Lung (tissue), 16 donors: ENCODE results near the gene CARTPT. TPM values are rescaled to one million over a fixed set of nuclear protein-coding genes. Genes with fewer than 3 reads are reported as not detected.

Experiments used
- ATAC-seq: fragments of 200-7000 bp; cut with Tn5 transposase; one replicate; pipeline ENCODE4 v1.9.1; 2020; ENCODE audit warnings: moderate number of reproducible peaks; ENCODE audit not compliant: insufficient read depth, low FRiP score
- DNase-seq, 3 donors: peaks; one replicate each; pipeline ENCODE4 v3.0.0-alpha.2; 2013 to 2017
- H3K27ac ChIP-seq, 2 donors: one replicate each; pipeline ENCODE4 v1.5.1; 2013; ENCODE audit warnings: mild to moderate bottlenecking in 2 of 2, moderate library complexity in 2 of 2, control low read depth in 1 of 2, inconsistent platforms in 1 of 2, low read depth in 1 of 2, low read length in 1 of 2
- H3K27me3 ChIP-seq, 3 donors: one replicate each; pipeline ENCODE4 v1.5.1; 2013; ENCODE audit warnings: low read length in 2 of 3; ENCODE audit not compliant: control insufficient read depth in 3 of 3, insufficient read depth in 3 of 3
- H3K36me3 ChIP-seq, 4 donors: one replicate each; pipeline ENCODE4 v1.5.1; 2013; ENCODE audit warnings: low read length in 4 of 4, mild to moderate bottlenecking in 1 of 4, moderate library complexity in 1 of 4; ENCODE audit not compliant: control insufficient read depth in 4 of 4, insufficient read depth in 4 of 4
- H3K4me1 ChIP-seq, 5 donors: one replicate each; pipeline ENCODE4 v1.5.1; 2013; ENCODE audit warnings: low read length in 5 of 5, mild to moderate bottlenecking in 2 of 5, moderate library complexity in 1 of 5; ENCODE audit not compliant: control insufficient read depth in 5 of 5, insufficient read depth in 5 of 5
- H3K4me3 ChIP-seq: one replicate; pipeline ENCODE4 v1.5.1; 2013; ENCODE audit warnings: mild to moderate bottlenecking, control low read depth, moderate library complexity
- H3K9ac ChIP-seq, 2 donors: one replicate each; pipeline ENCODE4 v1.5.1; 2013; ENCODE audit warnings: low read length in 2 of 2, control low read depth in 1 of 2; ENCODE audit not compliant: insufficient read depth in 1 of 2
- H3K9me3 ChIP-seq, 4 donors: one replicate each; pipeline ENCODE4 v1.5.1; 2013; ENCODE audit warnings: low read length in 3 of 4, mild to moderate bottlenecking in 1 of 4, moderate library complexity in 1 of 4; ENCODE audit not compliant: control insufficient read depth in 4 of 4, insufficient read depth in 3 of 4
- WGBS, 2 donors: extraction: QIAGEN DNeasy Blood & Tissue Kit; methylation state at CpG; one replicate each; pipeline ENCODE4 v1.1.7; 2013; 5-methylcytosine and 5-hydroxymethylcytosine counted together
- long read RNA-seq, 5 donors: transcript quantifications; one replicate each; lab custom pipeline, GENCODE V29; 2026
- polyA plus RNA-seq, 2 donors: library from polyadenylated mRNA; stranded (reverse); fragments of 200-250 nt; gene quantifications; one replicate each; pipeline ENCODE4 v1.2.1, GENCODE V29; 2013
- total RNA-seq, 2 donors: library from RNA; depleted of rRNA in 1 of 2; stranded (reverse); fragments of >200 nt in 1 of 2; gene quantifications; one replicate each; pipeline ENCODE4 v1.2.1, GENCODE V29; 2014 to 2021
- TF ChIP-seq, protein P1 (sequence below): IDR thresholded peaks from 2 replicates; pipeline ENCODE4 v1.5.1; 2012; ENCODE audit warnings: mild to moderate bottlenecking; ENCODE audit errors: control extremely low read depth, extremely low read depth
- donor health status: control.
- donor health status: control.
- donor health status: Bipolar disorder and iron deficiency.
- donor health status: healthy.
- donor health status: DM: yes; HTN: yes; CAD: no.

The CARTPT gene
- not detected for total RNA-seq
- polyA plus RNA-seq, result not detected
- long read RNA-seq, donor 1, result 0 reads
- long read RNA-seq, donor 2, result 0 reads
- long read RNA-seq, donor 3, result 0 reads
- long read RNA-seq, donor 4, result 0 reads
- long read RNA-seq, donor 5, result 0 reads

DNA sequence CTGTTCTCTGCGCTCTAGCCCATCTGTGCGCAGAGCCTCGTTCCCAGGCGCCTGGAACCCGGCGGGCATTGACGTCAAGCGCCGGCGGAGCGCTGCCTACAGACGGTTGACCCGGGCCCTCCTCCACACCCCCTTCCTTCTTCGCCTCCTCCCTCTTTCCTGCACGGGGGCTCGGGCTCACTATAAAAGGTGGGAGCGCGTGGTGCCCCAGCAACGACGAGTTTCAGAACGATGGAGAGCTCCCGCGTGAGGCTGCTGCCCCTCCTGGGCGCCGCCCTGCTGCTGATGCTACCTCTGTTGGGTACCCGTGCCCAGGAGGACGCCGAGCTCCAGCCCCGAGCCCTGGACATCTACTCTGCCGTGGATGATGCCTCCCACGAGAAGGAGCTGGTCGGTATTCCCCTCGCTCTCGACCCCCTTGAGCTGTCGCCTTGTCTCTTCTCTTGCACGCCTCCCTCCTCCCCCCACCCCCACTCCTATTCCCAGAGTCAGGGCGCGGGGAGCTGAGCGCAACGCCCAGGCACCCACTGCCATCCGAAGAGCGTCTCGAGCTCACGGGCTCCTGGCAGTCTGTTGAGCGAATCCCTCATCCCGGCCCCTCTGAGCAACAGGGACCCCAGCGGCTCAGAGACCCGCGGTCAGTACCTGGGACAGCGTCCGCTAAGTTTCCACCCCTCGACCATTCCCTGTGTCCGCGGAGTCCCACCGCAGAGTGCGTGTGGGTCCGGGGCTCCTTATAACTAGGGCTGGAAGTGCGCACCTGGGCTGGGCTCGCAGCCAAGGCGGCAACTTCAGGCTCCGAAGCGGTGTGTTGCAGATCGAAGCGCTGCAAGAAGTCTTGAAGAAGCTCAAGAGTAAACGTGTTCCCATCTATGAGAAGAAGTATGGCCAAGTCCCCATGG is at the start of gene CARTPT:
CARTPT (plus strand) TSS at position 213 of the 902 bp plus-strand sequence; CDS start at position 232, 19 bp downstream.
- 7% methylated on average over 56 to 65 of the region's 65 CpGs for WGBS, 2 donors
- ATAC-seq (no peak), DNase-seq (peak; percentile 60 to 72 (median 60))
- TF ChIP-seq, protein P1, sequence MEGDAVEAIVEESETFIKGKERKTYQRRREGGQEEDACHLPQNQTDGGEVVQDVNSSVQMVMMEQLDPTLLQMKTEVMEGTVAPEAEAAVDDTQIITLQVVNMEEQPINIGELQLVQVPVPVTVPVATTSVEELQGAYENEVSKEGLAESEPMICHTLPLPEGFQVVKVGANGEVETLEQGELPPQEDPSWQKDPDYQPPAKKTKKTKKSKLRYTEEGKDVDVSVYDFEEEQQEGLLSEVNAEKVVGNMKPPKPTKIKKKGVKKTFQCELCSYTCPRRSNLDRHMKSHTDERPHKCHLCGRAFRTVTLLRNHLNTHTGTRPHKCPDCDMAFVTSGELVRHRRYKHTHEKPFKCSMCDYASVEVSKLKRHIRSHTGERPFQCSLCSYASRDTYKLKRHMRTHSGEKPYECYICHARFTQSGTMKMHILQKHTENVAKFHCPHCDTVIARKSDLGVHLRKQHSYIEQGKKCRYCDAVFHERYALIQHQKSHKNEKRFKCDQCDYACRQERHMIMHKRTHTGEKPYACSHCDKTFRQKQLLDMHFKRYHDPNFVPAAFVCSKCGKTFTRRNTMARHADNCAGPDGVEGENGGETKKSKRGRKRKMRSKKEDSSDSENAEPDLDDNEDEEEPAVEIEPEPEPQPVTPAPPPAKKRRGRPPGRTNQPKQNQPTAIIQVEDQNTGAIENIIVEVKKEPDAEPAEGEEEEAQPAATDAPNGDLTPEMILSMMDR, result no peak
- Histone ChIP-seq H3K27me3 (peaks cover 8 to 35% (median 15%) of the 10 kb centered on the region in 3 donors), H3K9ac (no peak within 1 kb of the TSS), H3K4me1 (no peaks in the 10 kb centered on the region), H3K9me3 (peaks cover 0 to 4% (median under 1%) of the 10 kb centered on the region in 4 donors), H3K36me3 (no peaks in the 10 kb centered on the region), H3K4me3 (no peak within 1 kb of the TSS), H3K27ac (no peak within 1 kb of the TSS)

DNA sequence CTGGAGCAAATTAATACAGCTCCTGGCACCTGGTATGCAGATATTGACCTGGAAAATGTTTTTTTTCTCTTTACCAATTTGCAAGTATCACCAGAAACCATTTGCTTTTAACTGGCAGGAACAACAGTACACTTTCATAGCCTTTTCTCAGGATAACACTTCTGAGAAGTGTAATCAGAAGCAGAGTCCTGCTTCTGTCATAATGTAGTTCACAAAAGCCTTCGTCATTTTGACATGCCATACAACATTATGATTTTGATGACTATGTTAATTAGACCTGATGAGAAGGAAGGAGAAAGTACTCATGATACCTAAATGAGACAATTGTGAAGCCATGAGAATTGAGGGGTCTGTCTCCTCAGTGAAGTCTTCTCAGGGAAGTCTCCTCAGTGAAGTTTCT is 41.1 kb upstream of the CARTPT start:
- no peak for DNase-seq
- Histone ChIP-seq H3K4me1 (no peaks in the 10 kb centered on the region), H3K9me3 (no peaks in the 10 kb centered on the region), H3K9ac (no peak overlapping the region), H3K4me3 (no peak overlapping the region), H3K36me3 (no peaks in the 10 kb centered on the region), H3K27me3 (no peaks in the 10 kb centered on the region), H3K27ac (no peak overlapping the region)
- ATAC-seq, result no peak
- TF ChIP-seq, protein P1, result no peak
- WGBS, 2 donors, result 88 to 93% methylated on average over 1 of the region's 1 CpG

DNA sequence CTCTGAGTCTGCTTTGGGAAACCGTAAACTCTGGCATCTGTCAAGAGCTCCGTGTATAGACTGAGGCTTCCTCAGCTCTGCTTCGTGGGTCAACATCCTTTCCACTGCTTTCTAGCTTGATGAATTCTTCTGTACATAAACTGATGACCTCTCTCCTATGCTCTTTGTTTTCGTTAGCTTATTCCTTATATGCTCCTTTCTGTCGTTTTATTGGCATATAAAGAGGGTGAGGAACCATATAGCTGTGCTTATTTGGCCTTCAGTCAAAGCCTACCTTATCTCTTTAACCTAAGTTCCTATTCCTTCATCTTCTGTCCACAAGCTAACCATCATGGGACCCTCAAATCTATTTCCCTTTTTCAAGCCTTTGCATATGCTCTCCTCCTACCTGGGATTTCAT is 39.4 kb upstream of the CARTPT start:
- Histone ChIP-seq H3K36me3 (no peaks in the 10 kb centered on the region), H3K27me3 (no peaks in the 10 kb centered on the region), H3K4me1 (no peaks in the 10 kb centered on the region), H3K9ac (no peak overlapping the region), H3K4me3 (no peak overlapping the region), H3K27ac (no peak overlapping the region), H3K9me3 (no peaks in the 10 kb centered on the region)
- no peak for ATAC-seq
- 71 to 79% methylated on average over 5 of the region's 5 CpGs for WGBS, 2 donors
- TF ChIP-seq, protein P1, result no peak
- no peak for DNase-seq
